Neuronal stem cell (in vitro differentiated cells): ENCODE data around the gene B9D2.

Source experiments
- DNase-seq: peaks from one replicate; pipeline ENCODE4 v3.0.0-alpha.2; 2013; ENCODE audit warnings: low spot score
- H2AFZ ChIP-seq: one replicate; pipeline ENCODE4 v1.6.1; 2013; ENCODE audit warnings: mild to moderate bottlenecking, low read length, inconsistent platforms
- H2AK5ac ChIP-seq: 2 replicates; pipeline ENCODE4 v1.6.1; 2013; ENCODE audit warnings: low read depth, mild to moderate bottlenecking, inconsistent platforms, low read length, moderate library complexity, mixed read lengths
- H2BK120ac ChIP-seq: 2 replicates; pipeline ENCODE4 v1.6.1; 2013; ENCODE audit warnings: low read depth, mild to moderate bottlenecking, inconsistent platforms, low read length, moderate library complexity, mixed read lengths
- H2BK12ac ChIP-seq: one replicate; pipeline ENCODE4 v1.6.1; 2013; ENCODE audit warnings: low read length, inconsistent platforms
- H2BK15ac ChIP-seq: 2 replicates; pipeline ENCODE4 v1.6.1; 2013; ENCODE audit warnings: mild to moderate bottlenecking, low read length, inconsistent platforms, mixed read lengths
- H2BK5ac ChIP-seq: one replicate; pipeline ENCODE4 v1.6.1; 2013; ENCODE audit warnings: inconsistent platforms, mild to moderate bottlenecking, low read length, moderate library complexity
- H3K14ac ChIP-seq: one replicate; pipeline ENCODE4 v1.6.1; 2013; ENCODE audit warnings: low read length, inconsistent platforms
- H3K18ac ChIP-seq: 2 replicates; pipeline ENCODE4 v1.6.1; 2013; ENCODE audit warnings: low read length, inconsistent platforms
- H3K23ac ChIP-seq: 2 replicates; pipeline ENCODE4 v1.6.1; 2013; ENCODE audit warnings: low read depth, mild to moderate bottlenecking, mixed read lengths, low read length, inconsistent platforms; ENCODE audit not compliant: poor library complexity
- H3K27ac ChIP-seq: replicated peaks from 3 replicates; pipeline ENCODE4 v1.5.1; 2013; ENCODE audit warnings: low read length, inconsistent platforms
- H3K27me3 ChIP-seq, 3 experiments: 2 replicates each; pipeline ENCODE4 v1.6.1; 2013; ENCODE audit warnings: low read length in 3 of 3, mild to moderate bottlenecking in 2 of 3, inconsistent platforms in 1 of 3, low read depth in 1 of 3, mixed read lengths in 1 of 3, moderate library complexity in 1 of 3; ENCODE audit not compliant: control insufficient read depth in 3 of 3, insufficient read depth in 3 of 3
- H3K36me3 ChIP-seq, 2 donors: replicated peaks in 1 of 2; 2 replicates each; pipeline ENCODE4 v1.6.1; 2013; ENCODE audit warnings: low read length in 2 of 2; ENCODE audit not compliant: control insufficient read depth in 2 of 2, insufficient read depth in 2 of 2
- H3K4ac ChIP-seq: 2 replicates; pipeline ENCODE4 v1.6.1; 2013; ENCODE audit warnings: inconsistent platforms, mild to moderate bottlenecking, low read length, moderate library complexity
- H3K4me1 ChIP-seq, 2 donors: 1 replicate in 1 of 2; 2 replicates in 1 of 2; pipeline ENCODE4 v1.6.1; 2013; ENCODE audit warnings: low read length in 2 of 2, low read depth in 1 of 2; ENCODE audit not compliant: control insufficient read depth in 2 of 2, insufficient read depth in 1 of 2
- H3K4me2 ChIP-seq: one replicate; pipeline ENCODE4 v1.6.1; 2013; ENCODE audit warnings: mild to moderate bottlenecking, low read length, inconsistent platforms; ENCODE audit not compliant: insufficient read depth, poor library complexity, severe bottlenecking
- H3K4me3 ChIP-seq, 2 donors: 2 replicates each; pipeline ENCODE4 v1.5.1; 2013; ENCODE audit warnings: low read length in 2 of 2, mild to moderate bottlenecking in 2 of 2, inconsistent platforms in 1 of 2, moderate library complexity in 1 of 2
- H3K79me1 ChIP-seq: one replicate; pipeline ENCODE4 v1.6.1; 2013; ENCODE audit warnings: low read depth, mild to moderate bottlenecking, inconsistent platforms, low read length, moderate library complexity
- H3K9ac ChIP-seq: one replicate; pipeline ENCODE4 v1.6.1; 2013; ENCODE audit warnings: mild to moderate bottlenecking, low read depth, low read length, inconsistent platforms; ENCODE audit not compliant: poor library complexity
- H3K9me3 ChIP-seq, 2 donors: replicated peaks in 1 of 2; 2 replicates each; pipeline versions ENCODE3 to v1.6.1; 2013; ENCODE audit warnings: low read length in 2 of 2, mild to moderate bottlenecking in 2 of 2, inconsistent platforms in 1 of 2, low read depth in 1 of 2, mixed read lengths in 1 of 2, moderate library complexity in 1 of 2; ENCODE audit not compliant: control insufficient read depth in 2 of 2, insufficient read depth in 1 of 2
- H4K8ac ChIP-seq: one replicate; pipeline ENCODE4 v1.6.1; 2013; ENCODE audit warnings: low read depth, mild to moderate bottlenecking, inconsistent platforms, low read length, moderate library complexity
- H4K91ac ChIP-seq: one replicate; pipeline ENCODE4 v1.6.1; 2013; ENCODE audit warnings: low read length, low read depth, mild to moderate bottlenecking, inconsistent platforms; ENCODE audit not compliant: poor library complexity
- WGBS, 2 donors: extraction: QIAGEN DNeasy Blood & Tissue Kit; methylation state at CpG; one replicate each; pipeline ENCODE4 v1.1.7; 2013; ENCODE audit warnings: missing lambda C conversion rate in 2 of 2, mixed read lengths in 1 of 2; ENCODE audit not compliant: insufficient read length in 2 of 2, insufficient replicate concordance in 1 of 2; ENCODE audit errors: extremely low coverage in 2 of 2; 5-methylcytosine and 5-hydroxymethylcytosine counted together

The B9D2 gene

GRCh38 chr19:41332000-41332399 is 31.9 kb downstream of the B9D2 start:
- Histone ChIP-seq H3K4me3 (no peak overlapping the region), H3K27ac (no peak overlapping the region), H2BK5ac (no peak overlapping the region), H2BK120ac (no peak overlapping the region), H4K8ac (no peak overlapping the region), H3K9ac (peak overlapping the region; percentile 36), H3K4me1 (peaks cover 4 to 8% of the 10 kb centered on the region in 2 donors), H3K4me2 (no peak overlapping the region), H2BK12ac (no peak overlapping the region), H3K9me3 (no peaks in the 10 kb centered on the region), H2BK15ac (no peak overlapping the region), H3K14ac (no peak overlapping the region), H3K79me1 (no peaks in the 10 kb centered on the region), H4K91ac (no peak overlapping the region), H3K36me3 (peaks cover 0 to 3% of the 10 kb centered on the region in 2 donors), H2AFZ (no peak overlapping the region), H3K23ac (peak overlapping the region; percentile 14), H3K4ac (no peak overlapping the region), H3K18ac (no peak overlapping the region), H3K27me3 (peaks cover 0 to 28% (median 0%) of the 10 kb centered on the region in 3 experiments), H2AK5ac (peak overlapping the region; percentile 58)
- no peak for DNase-seq
- no CpG with 5 or more reads among the region's 16 CpGs for WGBS, 2 donors

GRCh38 chr19:41330946-41331678 is 32.8 kb downstream of the B9D2 start:
- WGBS, 2 donors, result 100% methylated on average over 2 of the region's 47 CpGs; no CpG with 5 or more reads in 1 of the 2 donors
- peak overlapping the region; percentile 44 for H3K4me2 ChIP-seq
- H3K23ac ChIP-seq, result peak overlapping the region; percentile 31
- no peak overlapping the region for H2BK15ac ChIP-seq
- H4K91ac ChIP-seq, result no peak overlapping the region
- H3K14ac ChIP-seq, result no peak overlapping the region
- H3K4ac ChIP-seq, result no peak overlapping the region
- no peak overlapping the region for H2BK120ac ChIP-seq
- H3K27me3 ChIP-seq, result peaks cover 0 to 35% (median 0%) of the 10 kb centered on the region in 3 experiments
- H3K4me3 ChIP-seq, result no peak overlapping the region
- H2BK12ac ChIP-seq, result no peak overlapping the region
- no peak overlapping the region for H2BK5ac ChIP-seq
- DNase-seq, result no peak
- peak overlapping the region; percentile 81 for H3K18ac ChIP-seq
- no peak overlapping the region for H2AFZ ChIP-seq
- H3K36me3 ChIP-seq, result peaks cover 0 to 3% of the 10 kb centered on the region in 2 donors
- no peak overlapping the region for H3K9ac ChIP-seq
- no peak overlapping the region for H3K27ac ChIP-seq
- peak overlapping the region; percentile 56 for H2AK5ac ChIP-seq
- H3K9me3 ChIP-seq, result no peaks in the 10 kb centered on the region
- no peaks in the 10 kb centered on the region for H3K79me1 ChIP-seq
- H4K8ac ChIP-seq, result no peak overlapping the region
- H3K4me1 ChIP-seq, result peaks cover 7 to 12% of the 10 kb centered on the region in 2 donors

- no peak overlapping the region for H3K14ac ChIP-seq
- H2BK120ac ChIP-seq, result no peak overlapping the region
- no peak overlapping the region for H3K4me2 ChIP-seq
- H4K91ac ChIP-seq, result no peak overlapping the region
- H3K23ac ChIP-seq, result no peak overlapping the region
- H2BK5ac ChIP-seq, result no peak overlapping the region
- no peak overlapping the region for H3K9ac ChIP-seq
- no peak overlapping the region for H3K27ac ChIP-seq
- H3K4ac ChIP-seq, result no peak overlapping the region
- H2AK5ac ChIP-seq, result no peak overlapping the region
- no peak overlapping the region for H2AFZ ChIP-seq
- H3K27me3 ChIP-seq, result peaks cover 0 to 37% (median 0%) of the 10 kb centered on the region in 3 experiments
- no peak overlapping the region for H2BK15ac ChIP-seq
- no CpG with 5 or more reads among the region's 4 CpGs for WGBS, 2 donors
- DNase-seq, result no peak
- H2BK12ac ChIP-seq, result no peak overlapping the region
- H3K9me3 ChIP-seq, result no peaks in the 10 kb centered on the region
- no peak overlapping the region for H4K8ac ChIP-seq
- peaks cover 0 to 3% of the 10 kb centered on the region in 2 donors for H3K36me3 ChIP-seq
- H3K18ac ChIP-seq, result no peak overlapping the region
- no peak overlapping the region for H3K4me3 ChIP-seq
- peaks cover 13 to 17% of the 10 kb centered on the region in 2 donors for H3K4me1 ChIP-seq
- peaks cover 2% of the 10 kb centered on the region for H3K79me1 ChIP-seq
These were observed 33.5 kb downstream of the B9D2 start for GRCh38 chr19:41330481-41330880.

GRCh38 chr19:41328842-41329225 is 35.1 kb downstream of the B9D2 start:
- Histone ChIP-seq H3K36me3 (peaks cover 0 to 7% of the 10 kb centered on the region in 2 donors), H3K9me3 (no peaks in the 10 kb centered on the region), H3K4me1 (peaks cover 25 to 28% of the 10 kb centered on the region in 2 donors), H3K4me2 (no peak overlapping the region), H2BK15ac (no peak overlapping the region), H4K8ac (no peak overlapping the region), H3K23ac (no peak overlapping the region), H2BK5ac (no peak overlapping the region), H3K18ac (no peak overlapping the region), H3K9ac (no peak overlapping the region), H3K27ac (no peak overlapping the region), H2BK12ac (no peak overlapping the region), H2AFZ (no peak overlapping the region), H3K4ac (no peak overlapping the region), H3K4me3 (no peak overlapping the region), H3K27me3 (peaks cover 0 to 37% (median 0%) of the 10 kb centered on the region in 3 experiments), H3K79me1 (peaks cover 2% of the 10 kb centered on the region), H3K14ac (no peak overlapping the region), H2BK120ac (no peak overlapping the region), H4K91ac (no peak overlapping the region), H2AK5ac (no peak overlapping the region)
- no CpG with 5 or more reads among the region's 1 CpG for WGBS, 2 donors
- no peak for DNase-seq
